Transverse colon (tissue), 4 donors: ENCODE data around the gene OSBPL6. TPM values are rescaled to one million over a fixed set of nuclear protein-coding genes. Genes with fewer than 3 reads are reported as not detected.

Experiments
- DNase-seq: peaks from one replicate; pipeline ENCODE4 v3.0.0-alpha.2; 2019
- H3K27ac ChIP-seq, 4 donors: fragments of 200-600 bp; sonication (generic); 2 replicates each; pipeline ENCODE4 v1.5.1; 2016 to 2018; ENCODE audit warnings: inconsistent platforms in 4 of 4
- H3K27me3 ChIP-seq: fragments of 200-600 bp; sonication (generic); 2 replicates; pipeline ENCODE4 v1.5.1; 2017; ENCODE audit warnings: inconsistent platforms
- H3K36me3 ChIP-seq, 4 donors: fragments of 200-600 bp; sonication (generic); 2 replicates each; pipeline ENCODE4 v1.5.1; 2017 to 2019; ENCODE audit warnings: inconsistent platforms in 4 of 4
- H3K4me1 ChIP-seq, 4 donors: fragments of 200-600 bp; sonication (generic); 2 replicates each; pipeline ENCODE4 v1.5.1; 2017 to 2020; ENCODE audit warnings: inconsistent platforms in 4 of 4
- H3K4me3 ChIP-seq, 4 donors: fragments of 200-600 bp; sonication (generic); 1 replicate in 1 of 4; 2 replicates in 3 of 4; pipeline versions ENCODE4 v1.5.1 to v1.6.1; 2017 to 2019; ENCODE audit warnings: inconsistent platforms in 4 of 4
- H3K9me3 ChIP-seq, 2 donors: fragments of 200-600 bp; sonication (generic); 2 replicates each; pipeline ENCODE4 v1.5.1; 2017 to 2019; ENCODE audit warnings: inconsistent platforms in 2 of 2
- EP300 ChIP-seq: sonication (generic); formaldehyde crosslinking; IDR thresholded peaks from one replicate; pipeline ENCODE4 v1.6.1; 2017; ENCODE audit warnings: antibody characterized with exemption, low read depth
- POLR2A ChIP-seq: fragments of 450-650 bp; IDR thresholded peaks from one replicate; pipeline ENCODE4 v1.6.1; 2016; ENCODE audit warnings: antibody characterized with exemption, mild to moderate bottlenecking, moderate library complexity
- POLR2AphosphoS5 ChIP-seq, 3 donors: sonication (generic); formaldehyde crosslinking; IDR thresholded peaks; one replicate each; pipeline ENCODE4 v1.6.1; 2016; ENCODE audit warnings: antibody characterized with exemption in 3 of 3
- WGBS, 2 donors: methylation state at CpG; one replicate each; pipeline ENCODE4 v1.1.5; 2018; ENCODE audit warnings: low coverage in 1 of 2; 5-methylcytosine and 5-hydroxymethylcytosine counted together
- in situ Hi-C, 4 donors: fragments of 200-750 bp; cut with MboI; loops; one replicate each; pipeline versions ENCODE4 v1.15.0 to v1.15.1; 2017; ENCODE audit warnings: low sequenced_read_pairs in 3 of 4, low pct_ligation_motif_present in 1 of 4, low pct_unique_long_range_greater_than_20kb in 1 of 4
- intact Hi-C: fragments of 100-400 bp; cut with DNase I; formaldehyde crosslinking; loops from one replicate; pipeline ENCODE4 v1.15.1; 2023; ENCODE audit warnings: low total_unique reads
- total RNA-seq, 4 donors: library from RNA; depleted of rRNA; stranded (reverse); fragments of >200 nt; gene quantifications; one replicate each; pipeline ENCODE4 v1.1.0, GENCODE V29; 2016
- TF ChIP-seq, protein P1 (sequence below), 5 experiments: fragments of 200-600 bp in 3 of 5; fragments of 450-650 bp in 2 of 5; sonication (generic) in 3 of 5; IDR thresholded peaks; 1 replicate in 2 of 5; 2 replicates in 3 of 5; pipeline ENCODE4 v1.5.1; 2016 to 2017; ENCODE audit warnings: antibody characterized with exemption in 5 of 5, inconsistent platforms in 3 of 5, mild to moderate bottlenecking in 2 of 5, moderate library complexity in 1 of 5

OSBPL6 gene
- total RNA-seq, 4 donors from 2014 or later = 0.95 to 4.0 (median 2.5) TPM

DNA sequence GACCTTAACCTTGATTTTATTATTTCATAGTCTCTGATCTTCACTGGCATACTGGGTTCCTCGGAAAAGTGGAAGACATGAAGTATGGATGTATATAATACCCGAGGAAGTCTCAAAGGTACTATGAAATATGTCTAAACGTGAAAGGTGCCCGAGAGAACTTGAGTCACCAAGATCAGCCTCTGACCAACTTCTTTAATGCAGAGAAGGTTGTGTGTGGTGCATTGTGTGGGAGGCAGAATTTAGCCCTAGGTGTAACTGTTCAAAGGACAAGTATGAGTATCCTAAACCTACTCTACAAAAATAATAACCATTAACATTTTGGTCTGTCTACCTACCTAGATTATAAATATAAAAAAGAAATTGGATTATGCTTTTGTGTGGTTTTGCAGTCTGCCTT, 36.1 kb downstream of the OSBPL6 start:
- Histone ChIP-seq H3K4me3 (no peak overlapping the region), H3K36me3 (no peaks in the 10 kb centered on the region), H3K27ac (no peak overlapping the region), H3K9me3 (no peaks in the 10 kb centered on the region), H3K27me3 (no peaks in the 10 kb centered on the region), H3K4me1 (no peaks in the 10 kb centered on the region)
- WGBS, 2 donors = 80 to 85% methylated on average over 4 of the region's 4 CpGs
- no peak for DNase-seq
- TF ChIP-seq, protein P1, sequence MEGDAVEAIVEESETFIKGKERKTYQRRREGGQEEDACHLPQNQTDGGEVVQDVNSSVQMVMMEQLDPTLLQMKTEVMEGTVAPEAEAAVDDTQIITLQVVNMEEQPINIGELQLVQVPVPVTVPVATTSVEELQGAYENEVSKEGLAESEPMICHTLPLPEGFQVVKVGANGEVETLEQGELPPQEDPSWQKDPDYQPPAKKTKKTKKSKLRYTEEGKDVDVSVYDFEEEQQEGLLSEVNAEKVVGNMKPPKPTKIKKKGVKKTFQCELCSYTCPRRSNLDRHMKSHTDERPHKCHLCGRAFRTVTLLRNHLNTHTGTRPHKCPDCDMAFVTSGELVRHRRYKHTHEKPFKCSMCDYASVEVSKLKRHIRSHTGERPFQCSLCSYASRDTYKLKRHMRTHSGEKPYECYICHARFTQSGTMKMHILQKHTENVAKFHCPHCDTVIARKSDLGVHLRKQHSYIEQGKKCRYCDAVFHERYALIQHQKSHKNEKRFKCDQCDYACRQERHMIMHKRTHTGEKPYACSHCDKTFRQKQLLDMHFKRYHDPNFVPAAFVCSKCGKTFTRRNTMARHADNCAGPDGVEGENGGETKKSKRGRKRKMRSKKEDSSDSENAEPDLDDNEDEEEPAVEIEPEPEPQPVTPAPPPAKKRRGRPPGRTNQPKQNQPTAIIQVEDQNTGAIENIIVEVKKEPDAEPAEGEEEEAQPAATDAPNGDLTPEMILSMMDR (IDR thresholded peaks at IDR 0.05) = no peak
- TF ChIP-seq EP300 (no peak), POLR2AphosphoS5 (IDR thresholded peaks at IDR 0.05) (no peak), POLR2A (no peak)
- intact Hi-C loops (no loop called here), in situ Hi-C loops (no loop called here)

DNA sequence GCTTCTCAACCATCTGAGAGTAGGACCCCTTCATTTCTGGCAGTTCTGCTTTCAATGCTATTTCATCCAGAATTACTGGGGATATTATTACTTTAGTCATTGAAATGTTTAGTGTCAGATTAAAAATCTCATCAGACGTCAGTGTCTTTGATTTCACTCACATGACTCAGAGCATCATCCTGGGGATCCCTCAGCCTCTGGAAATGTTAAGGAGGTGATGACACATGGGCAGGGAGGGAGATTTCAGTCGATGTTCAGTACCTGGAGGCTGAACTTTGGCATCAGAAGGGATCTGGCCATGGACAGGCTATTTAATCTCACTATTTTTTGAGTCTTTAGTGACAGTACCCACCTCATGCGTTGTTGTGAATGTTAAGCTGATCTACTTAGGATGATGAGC, 39.1 kb downstream of the OSBPL6 start:
- TF ChIP-seq EP300 (no peak), POLR2A (no peak), POLR2AphosphoS5 (IDR thresholded peaks at IDR 0.05) (no peak)
- TF ChIP-seq, protein P1 (IDR thresholded peaks at IDR 0.05) = no peak
- no peak overlapping the region for H3K27ac ChIP-seq
- no peaks in the 10 kb centered on the region for H3K36me3 ChIP-seq
- H3K4me1 ChIP-seq = no peaks in the 10 kb centered on the region
- no peaks in the 10 kb centered on the region for H3K9me3 ChIP-seq
- no peak overlapping the region for H3K4me3 ChIP-seq
- H3K27me3 ChIP-seq = no peaks in the 10 kb centered on the region
- no peak for DNase-seq
- WGBS, 2 donors = 64 to 65% methylated on average over 3 of the region's 3 CpGs
- intact Hi-C loops = no loop called here
- in situ Hi-C loops = no loop called here

DNA sequence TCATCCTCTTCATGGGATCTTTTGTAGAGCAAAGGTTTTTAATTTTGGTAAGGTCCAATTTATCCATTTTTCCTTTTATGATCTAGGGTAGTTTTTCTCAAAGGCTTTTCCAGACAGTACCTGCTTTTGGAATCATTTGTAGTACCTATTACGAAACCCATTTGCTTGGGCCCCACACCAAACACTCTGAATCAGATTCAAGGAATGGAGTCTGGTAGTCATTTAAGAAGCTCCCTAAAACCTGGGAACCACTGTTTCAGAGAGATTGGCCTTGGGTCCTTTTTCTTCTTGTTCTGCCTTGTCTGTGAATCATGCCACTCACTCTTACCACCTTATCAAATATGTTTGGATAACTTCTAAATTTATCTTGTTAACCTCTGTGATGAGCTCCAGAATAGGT, 40.3 kb downstream of the OSBPL6 start:
- no peaks in the 10 kb centered on the region for H3K4me1 ChIP-seq
- no peak overlapping the region for H3K4me3 ChIP-seq
- TF ChIP-seq POLR2AphosphoS5 (IDR thresholded peaks at IDR 0.05) = no peak
- TF ChIP-seq, protein P1 (IDR thresholded peaks at IDR 0.05) = no peak
- no peak for TF ChIP-seq EP300
- TF ChIP-seq POLR2A = no peak
- H3K36me3 ChIP-seq = no peaks in the 10 kb centered on the region
- intact Hi-C loops (no loop called here), in situ Hi-C loops (no loop called here)
- 96 to 100% methylated on average over 1 of the region's 1 CpG for WGBS, 2 donors
- no peaks in the 10 kb centered on the region for H3K9me3 ChIP-seq
- DNase-seq = no peak
- H3K27ac ChIP-seq = no peak overlapping the region
- H3K27me3 ChIP-seq = no peaks in the 10 kb centered on the region

DNA sequence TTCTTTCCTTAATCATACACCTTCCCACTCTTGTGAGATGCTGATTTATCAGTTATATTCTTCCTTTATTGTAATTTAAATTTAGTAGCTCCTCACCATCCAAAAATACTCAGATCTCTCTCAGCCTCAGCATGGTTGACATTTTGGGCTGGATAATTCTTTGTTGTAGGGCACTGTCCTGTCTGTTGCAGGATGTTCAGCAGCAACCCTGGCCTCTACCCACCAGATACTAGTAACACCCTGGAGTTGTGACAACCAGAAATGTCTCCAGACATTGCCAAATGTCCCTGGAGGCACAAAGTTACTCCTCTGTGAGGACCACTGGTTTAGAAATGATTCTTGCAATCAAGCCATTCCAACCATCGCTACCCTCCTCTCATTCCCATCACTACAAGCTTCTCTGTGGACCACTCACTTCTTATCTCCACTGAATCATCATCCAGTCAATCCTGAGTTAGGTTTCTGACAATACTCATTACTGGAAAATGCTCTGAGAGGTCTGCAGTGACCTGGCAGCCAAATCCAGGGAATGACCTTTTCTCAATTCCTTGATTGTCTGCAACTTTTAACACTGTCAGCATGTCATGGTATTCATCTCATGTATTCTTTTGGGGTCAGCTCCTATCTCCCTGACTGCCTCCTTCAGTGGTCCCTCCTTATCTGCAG, 43.3 kb downstream of the OSBPL6 start:
- H3K9me3 ChIP-seq = no peaks in the 10 kb centered on the region
- 80 to 83% methylated on average over 1 of the region's 1 CpG for WGBS, 2 donors
- in situ Hi-C loops = no loop called here
- DNase-seq = no peak
- H3K4me3 ChIP-seq = no peak overlapping the region
- no peak overlapping the region for H3K27ac ChIP-seq
- peaks cover 0 to 9% (median 0%) of the 10 kb centered on the region in 4 donors for H3K4me1 ChIP-seq
- H3K36me3 ChIP-seq = no peaks in the 10 kb centered on the region
- H3K27me3 ChIP-seq = no peaks in the 10 kb centered on the region
- intact Hi-C loops = no loop called here
- TF ChIP-seq POLR2A (no peak), POLR2AphosphoS5 (IDR thresholded peaks at IDR 0.05) (no peak)

DNA sequence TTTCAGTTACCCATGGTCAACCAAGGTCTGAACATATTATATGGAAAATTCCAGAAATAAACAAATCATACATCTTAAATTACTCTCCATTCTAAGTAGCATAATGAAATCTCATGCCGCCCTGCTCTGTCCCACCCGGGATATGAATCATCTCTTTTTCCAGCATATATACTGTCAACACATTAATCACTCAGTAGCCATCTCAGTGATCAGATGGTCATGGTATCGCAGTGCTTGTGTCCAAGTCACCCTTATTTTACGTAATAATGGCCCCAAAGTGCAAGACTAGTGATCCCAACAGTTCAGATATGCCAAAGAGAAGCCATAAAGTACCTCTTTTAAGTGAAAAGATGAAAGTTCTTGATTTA, 43.8 kb downstream of the OSBPL6 start:
- H3K36me3 ChIP-seq = no peaks in the 10 kb centered on the region
- no peaks in the 10 kb centered on the region for H3K27me3 ChIP-seq
- intact Hi-C loops = no loop called here
- no peak overlapping the region for H3K4me3 ChIP-seq
- no peak overlapping the region for H3K27ac ChIP-seq
- DNase-seq = no peak
- no peaks in the 10 kb centered on the region for H3K9me3 ChIP-seq
- WGBS, 2 donors = 87 to 98% methylated on average over 4 of the region's 4 CpGs
- H3K4me1 ChIP-seq = peaks cover 0 to 10% (median 0%) of the 10 kb centered on the region in 4 donors
- TF ChIP-seq EP300 = no peak
- no peak for TF ChIP-seq POLR2A
- TF ChIP-seq, protein P1 (IDR thresholded peaks at IDR 0.05) = no peak
- no peak for TF ChIP-seq POLR2AphosphoS5 (IDR thresholded peaks at IDR 0.05)
- in situ Hi-C loops = no loop called here
